GM21526 (cell line): ENCODE data around the gene RAD51B.
A peak's percentile ranks its signal among the peaks of the same experiment; 100 is the strongest.
"Not testable (repeated sequence)": the region's sequence is repeated elsewhere in the genome, so short reads cannot be mapped to it uniquely, and the experiment has no call there.

Experiments used
- ATAC-seq: cut with Tn5 transposase; IDR thresholded peaks from one replicate; pipeline ENCODE4 v1.9.1; 2021; ENCODE audit warnings: moderate library complexity; ENCODE audit not compliant: unreplicated experiment, low FRiP score

RAD51B gene

GRCh38 chr14:68160779-68161546 is 341.4 kb downstream of the RAD51B start:
- ATAC-seq: no peak

GRCh38 chr14:68162887-68163286 is 343.3 kb downstream of the RAD51B start:
- ATAC-seq: no peak

GRCh38 chr14:68164711-68165113 is 345.1 kb downstream of the RAD51B start:
- no peak for ATAC-seq

- ATAC-seq: no peak
Observed at GRCh38 chr14:68165274-68165843, 345.8 kb downstream of the RAD51B start.

GRCh38 chr14:68166731-68167382 is 347.3 kb downstream of the RAD51B start:
- no peak for ATAC-seq

GRCh38 chr14:68167383-68168087 is 348.0 kb downstream of the RAD51B start:
- no peak for ATAC-seq

- ATAC-seq: no peak
Observed at GRCh38 chr14:68168460-68169109, 349.0 kb downstream of the RAD51B start.

- no peak for ATAC-seq
Observed at GRCh38 chr14:68172216-68172615, 352.6 kb downstream of the RAD51B start.

GRCh38 chr14:68172627-68173026 is 353.0 kb downstream of the RAD51B start:
- ATAC-seq: no peak

- ATAC-seq: no peak
Observed at GRCh38 chr14:68173227-68173972, 353.8 kb downstream of the RAD51B start.

- no peak for ATAC-seq
Observed at GRCh38 chr14:68174446-68174845, 354.9 kb downstream of the RAD51B start.

GRCh38 chr14:68176687-68177086 is 357.1 kb downstream of the RAD51B start:
- ATAC-seq: no peak

- no peak for ATAC-seq
Observed at GRCh38 chr14:68177728-68178127, 358.1 kb downstream of the RAD51B start.

- no peak for ATAC-seq
Observed at GRCh38 chr14:68178282-68178681, 358.7 kb downstream of the RAD51B start.

GRCh38 chr14:68181519-68182326 is 362.1 kb downstream of the RAD51B start:
- ATAC-seq: no peak

GRCh38 chr14:68182492-68182891 is 362.9 kb downstream of the RAD51B start:
- peak; percentile 80 for ATAC-seq

- ATAC-seq: not testable (repeated sequence)
Observed at GRCh38 chr14:68186500-68187276, 367.1 kb downstream of the RAD51B start.

- no peak for ATAC-seq
Observed at GRCh38 chr14:68188174-68188573, 368.6 kb downstream of the RAD51B start.
